HL-60 (cell line): ENCODE results near the gene ASIC5.

Experiments used
- GABPA ChIP-seq: IDR thresholded peaks from 2 replicates; pipeline ENCODE4 v1.6.1; 2012; ENCODE audit warnings: low read depth
- POLR2AphosphoS5 ChIP-seq: IDR thresholded peaks from 2 replicates; pipeline ENCODE4 v1.6.1; 2012; ENCODE audit warnings: low read depth
- REST ChIP-seq: IDR thresholded peaks from 2 replicates; pipeline ENCODE4 v1.6.1; 2012; ENCODE audit warnings: low read depth; ENCODE audit not compliant: insufficient replicate concordance
- TF ChIP-seq, protein P1 (sequence below): IDR thresholded peaks from one replicate; pipeline ENCODE4 v1.5.1; 2011; ENCODE audit warnings: low read length, control low read depth, inconsistent platforms; ENCODE audit not compliant: insufficient read depth

DNA sequence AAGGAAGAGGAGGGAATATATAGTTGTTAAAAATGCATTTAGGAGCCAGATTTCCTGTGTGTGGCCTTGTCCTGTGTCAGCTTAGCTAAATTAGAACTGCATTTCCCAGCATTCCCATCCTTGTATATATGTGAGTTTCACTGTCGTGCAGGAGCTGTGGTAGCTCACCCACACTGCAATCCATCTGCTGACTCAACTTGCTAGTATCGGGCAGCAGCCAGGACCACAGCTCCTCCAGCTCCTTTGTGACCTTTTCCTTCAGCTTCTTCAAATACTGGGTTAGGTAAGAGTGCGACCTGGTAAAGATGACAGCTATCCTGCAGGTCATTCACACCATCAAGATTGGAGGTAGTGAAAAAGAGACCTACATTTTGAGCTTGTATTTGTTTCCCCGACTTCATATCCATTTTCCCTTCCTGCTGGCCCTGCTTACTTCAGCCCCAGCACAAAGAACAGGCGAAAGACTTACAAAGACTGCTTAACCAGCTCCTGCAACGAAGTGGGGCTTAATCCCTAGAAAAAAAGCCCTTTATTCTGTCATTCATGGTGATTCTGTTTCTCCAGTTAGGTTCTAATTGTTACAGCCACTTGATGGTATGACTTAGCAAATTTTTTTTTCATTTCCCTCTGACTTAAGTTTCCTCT, 11.4 kb downstream of the ASIC5 start:
- TF ChIP-seq, protein P1, sequence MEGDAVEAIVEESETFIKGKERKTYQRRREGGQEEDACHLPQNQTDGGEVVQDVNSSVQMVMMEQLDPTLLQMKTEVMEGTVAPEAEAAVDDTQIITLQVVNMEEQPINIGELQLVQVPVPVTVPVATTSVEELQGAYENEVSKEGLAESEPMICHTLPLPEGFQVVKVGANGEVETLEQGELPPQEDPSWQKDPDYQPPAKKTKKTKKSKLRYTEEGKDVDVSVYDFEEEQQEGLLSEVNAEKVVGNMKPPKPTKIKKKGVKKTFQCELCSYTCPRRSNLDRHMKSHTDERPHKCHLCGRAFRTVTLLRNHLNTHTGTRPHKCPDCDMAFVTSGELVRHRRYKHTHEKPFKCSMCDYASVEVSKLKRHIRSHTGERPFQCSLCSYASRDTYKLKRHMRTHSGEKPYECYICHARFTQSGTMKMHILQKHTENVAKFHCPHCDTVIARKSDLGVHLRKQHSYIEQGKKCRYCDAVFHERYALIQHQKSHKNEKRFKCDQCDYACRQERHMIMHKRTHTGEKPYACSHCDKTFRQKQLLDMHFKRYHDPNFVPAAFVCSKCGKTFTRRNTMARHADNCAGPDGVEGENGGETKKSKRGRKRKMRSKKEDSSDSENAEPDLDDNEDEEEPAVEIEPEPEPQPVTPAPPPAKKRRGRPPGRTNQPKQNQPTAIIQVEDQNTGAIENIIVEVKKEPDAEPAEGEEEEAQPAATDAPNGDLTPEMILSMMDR, result no peak
- TF ChIP-seq POLR2AphosphoS5 (no peak), REST (no peak), GABPA (no peak)
